Tibial nerve (tissue), 4 donors: ENCODE results near the gene CAMSAP1. TPM values are rescaled to one million over a fixed set of nuclear protein-coding genes. Genes with fewer than 3 reads are reported as not detected.

Source experiments
- DNase-seq, 2 donors: peaks; one replicate each; pipeline ENCODE4 v3.0.0-alpha.2; 2019; ENCODE audit warnings: low spot score in 2 of 2
- H3K27ac ChIP-seq, 4 donors: fragments of 200-600 bp; sonication (generic) in 3 of 4; one replicate each; pipeline ENCODE4 v1.5.1; 2017 to 2019; ENCODE audit warnings: mild to moderate bottlenecking in 1 of 4
- H3K27me3 ChIP-seq, 2 donors: fragments of 200-600 bp; sonication (generic) in 1 of 2; one replicate each; pipeline versions ENCODE4 v1.5.1 to v1.6.0; 2017 to 2019
- H3K36me3 ChIP-seq, 3 donors: fragments of 200-600 bp; sonication (generic); one replicate each; pipeline ENCODE4 v1.5.1; 2018 to 2019
- H3K4me1 ChIP-seq, 4 donors: fragments of 200-600 bp; sonication (generic) in 3 of 4; one replicate each; pipeline ENCODE4 v1.5.1; 2017 to 2019
- H3K4me3 ChIP-seq, 4 donors: fragments of 200-600 bp; sonication (generic) in 3 of 4; one replicate each; pipeline ENCODE4 v1.5.1; 2017 to 2019; ENCODE audit warnings: mild to moderate bottlenecking in 1 of 4, moderate library complexity in 1 of 4
- H3K9me3 ChIP-seq, 4 donors: fragments of 200-600 bp; sonication (generic) in 3 of 4; one replicate each; pipeline ENCODE4 v1.5.1; 2017 to 2019
- EP300 ChIP-seq, 2 donors: sonication (generic); formaldehyde crosslinking; IDR thresholded peaks; one replicate each; pipeline ENCODE4 v1.6.1; 2017; ENCODE audit warnings: antibody characterized with exemption in 2 of 2, mild to moderate bottlenecking in 1 of 2
- POLR2A ChIP-seq, 2 donors: fragments of 450-650 bp; IDR thresholded peaks; one replicate each; pipeline ENCODE4 v1.6.1; 2017; ENCODE audit warnings: antibody characterized with exemption in 2 of 2, mild to moderate bottlenecking in 2 of 2, moderate library complexity in 2 of 2
- WGBS, 2 donors: methylation state at CpG; one replicate each; pipeline ENCODE4 v1.1.5; 2018; 5-methylcytosine and 5-hydroxymethylcytosine counted together
- total RNA-seq, 4 donors: library from RNA; depleted of rRNA; stranded (reverse); fragments of >200 nt; gene quantifications; one replicate each; pipeline ENCODE4 v1.1.0, GENCODE V29; 2016
- TF ChIP-seq, protein P1 (sequence below), 5 experiments: fragments of 200-600 bp in 3 of 5; fragments of 450-650 bp in 2 of 5; sonication (generic) in 3 of 5; IDR thresholded peaks; one replicate each; pipeline ENCODE4 v1.5.1; 2016 to 2019; ENCODE audit warnings: antibody characterized with exemption in 5 of 5, mild to moderate bottlenecking in 3 of 5, moderate library complexity in 2 of 5

Gene CAMSAP1
- total RNA-seq, 4 donors from 2014 or later = 27.6 to 40.8 (median 35.7) TPM

DNA sequence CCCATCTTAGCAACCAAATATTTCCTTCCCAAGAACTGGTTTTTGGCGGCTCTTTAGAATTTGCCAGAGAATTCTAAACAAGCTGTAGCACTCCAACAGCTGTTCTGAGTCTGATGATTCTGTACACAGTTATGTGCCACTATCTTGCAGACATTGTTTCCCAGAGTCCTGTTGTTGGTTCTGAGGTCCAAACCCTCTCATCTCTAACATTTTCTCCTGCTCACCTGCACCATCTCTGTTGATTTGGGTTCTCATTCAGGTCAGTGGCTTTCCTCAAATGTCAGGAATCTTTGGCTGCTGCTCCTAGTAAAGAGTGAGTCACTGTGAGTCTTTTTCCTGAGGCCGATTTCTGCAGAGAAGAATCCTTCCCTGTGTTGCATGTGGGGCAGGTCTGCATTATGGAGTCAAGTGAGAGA, 50.0 kb downstream of the CAMSAP1 start:
- no peak overlapping the region for H3K27ac ChIP-seq
- TF ChIP-seq POLR2A (IDR thresholded peaks at IDR 0.05) (no peak), EP300 (IDR thresholded peaks at IDR 0.05) (no peak)
- TF ChIP-seq, protein P1, sequence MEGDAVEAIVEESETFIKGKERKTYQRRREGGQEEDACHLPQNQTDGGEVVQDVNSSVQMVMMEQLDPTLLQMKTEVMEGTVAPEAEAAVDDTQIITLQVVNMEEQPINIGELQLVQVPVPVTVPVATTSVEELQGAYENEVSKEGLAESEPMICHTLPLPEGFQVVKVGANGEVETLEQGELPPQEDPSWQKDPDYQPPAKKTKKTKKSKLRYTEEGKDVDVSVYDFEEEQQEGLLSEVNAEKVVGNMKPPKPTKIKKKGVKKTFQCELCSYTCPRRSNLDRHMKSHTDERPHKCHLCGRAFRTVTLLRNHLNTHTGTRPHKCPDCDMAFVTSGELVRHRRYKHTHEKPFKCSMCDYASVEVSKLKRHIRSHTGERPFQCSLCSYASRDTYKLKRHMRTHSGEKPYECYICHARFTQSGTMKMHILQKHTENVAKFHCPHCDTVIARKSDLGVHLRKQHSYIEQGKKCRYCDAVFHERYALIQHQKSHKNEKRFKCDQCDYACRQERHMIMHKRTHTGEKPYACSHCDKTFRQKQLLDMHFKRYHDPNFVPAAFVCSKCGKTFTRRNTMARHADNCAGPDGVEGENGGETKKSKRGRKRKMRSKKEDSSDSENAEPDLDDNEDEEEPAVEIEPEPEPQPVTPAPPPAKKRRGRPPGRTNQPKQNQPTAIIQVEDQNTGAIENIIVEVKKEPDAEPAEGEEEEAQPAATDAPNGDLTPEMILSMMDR (IDR thresholded peaks at IDR 0.05) = no peak
- no peak for DNase-seq
- no peak overlapping the region for H3K4me3 ChIP-seq
- H3K9me3 ChIP-seq = no peaks in the 10 kb centered on the region
- no peaks in the 10 kb centered on the region for H3K4me1 ChIP-seq
- H3K27me3 ChIP-seq = no peaks in the 10 kb centered on the region
- peaks cover 0 to 60% (median 0%) of the 10 kb centered on the region in 3 donors for H3K36me3 ChIP-seq
- 91 to 92% methylated on average over 2 of the region's 2 CpGs for WGBS, 2 donors

DNA sequence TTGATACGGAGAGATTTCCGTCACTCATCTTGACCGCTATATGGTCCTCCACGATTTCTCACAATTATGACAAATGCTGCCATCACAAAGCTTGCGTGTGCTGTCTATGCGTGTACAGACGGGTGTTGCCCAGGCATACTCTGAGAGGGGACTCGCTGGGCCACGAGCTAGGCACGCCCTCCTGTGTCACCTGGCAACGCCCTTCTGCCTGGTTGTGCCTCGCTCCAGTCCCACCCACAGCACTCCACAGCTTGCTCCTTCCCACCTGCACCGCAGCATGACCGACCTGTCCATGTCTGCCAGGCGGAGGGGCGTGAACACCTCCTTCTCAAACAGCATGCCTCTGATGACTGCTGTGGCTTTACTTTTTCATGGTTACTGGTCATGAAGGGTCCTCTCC, 55.6 kb downstream of the CAMSAP1 start:
- Histone ChIP-seq H3K36me3 (peaks cover 0 to 80% (median 0%) of the 10 kb centered on the region in 3 donors), H3K27me3 (no peaks in the 10 kb centered on the region), H3K9me3 (no peaks in the 10 kb centered on the region), H3K27ac (no peak overlapping the region), H3K4me3 (no peak overlapping the region), H3K4me1 (no peaks in the 10 kb centered on the region)
- TF ChIP-seq, protein P1 (IDR thresholded peaks at IDR 0.05) = no peak
- no peak for TF ChIP-seq POLR2A (IDR thresholded peaks at IDR 0.05)
- TF ChIP-seq EP300 (IDR thresholded peaks at IDR 0.05) = no peak
- no peak for DNase-seq
- 93 to 97% methylated on average over 16 of the region's 16 CpGs for WGBS, 2 donors

DNA sequence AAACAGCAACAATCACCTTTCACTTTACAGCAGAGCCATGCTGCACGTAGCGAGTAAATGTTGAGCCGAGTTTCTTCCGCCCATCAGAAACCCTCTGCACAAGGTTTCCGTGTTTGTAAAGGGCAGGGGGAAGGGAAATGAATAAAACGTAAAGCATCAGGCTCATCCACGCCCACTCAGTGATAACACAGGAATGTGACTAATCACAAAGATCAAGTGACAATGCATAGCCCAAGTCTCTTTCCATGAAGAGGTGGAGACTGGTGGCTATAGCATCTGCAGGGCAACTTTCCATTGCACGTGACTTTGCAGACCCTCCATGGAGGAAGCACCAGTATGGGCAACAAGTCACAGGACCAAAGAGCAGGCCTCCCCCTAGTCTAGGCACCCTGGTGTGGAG, 56.6 kb downstream of the CAMSAP1 start:
- no peaks in the 10 kb centered on the region for H3K27me3 ChIP-seq
- no peak for TF ChIP-seq POLR2A (IDR thresholded peaks at IDR 0.05)
- TF ChIP-seq, protein P1 (IDR thresholded peaks at IDR 0.05) = no peak
- TF ChIP-seq EP300 (IDR thresholded peaks at IDR 0.05) = no peak
- H3K27ac ChIP-seq = no peak overlapping the region
- no peak for DNase-seq
- no peaks in the 10 kb centered on the region for H3K4me1 ChIP-seq
- peaks cover 0 to 75% (median 0%) of the 10 kb centered on the region in 3 donors for H3K36me3 ChIP-seq
- H3K4me3 ChIP-seq = no peak overlapping the region
- H3K9me3 ChIP-seq = peaks cover 0 to 1% (median under 1%) of the 10 kb centered on the region in 4 donors
- WGBS, 2 donors = 60 to 64% methylated on average over 8 of the region's 8 CpGs

DNA sequence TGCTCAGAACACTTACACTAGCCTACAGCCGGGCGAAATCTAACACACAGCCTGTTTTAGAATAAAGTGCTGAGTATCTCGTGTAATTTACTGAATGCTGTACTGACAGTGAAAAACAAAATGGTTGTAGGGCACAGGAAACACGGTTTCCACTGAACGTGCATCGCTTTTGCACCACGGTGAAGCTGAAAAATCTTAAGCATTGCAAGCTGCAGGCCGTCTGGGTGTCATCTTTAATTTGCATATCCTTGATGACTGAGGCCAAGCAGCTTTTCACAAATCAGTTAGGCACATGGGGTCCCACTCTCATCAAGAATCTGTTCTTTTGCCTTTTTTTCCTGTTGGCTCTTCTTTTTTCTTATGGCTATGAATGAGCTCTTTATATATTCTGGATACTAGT, 58.2 kb downstream of the CAMSAP1 start:
- no peak overlapping the region for H3K27ac ChIP-seq
- 60 to 65% methylated on average over 8 of the region's 8 CpGs for WGBS, 2 donors
- no peaks in the 10 kb centered on the region for H3K27me3 ChIP-seq
- peaks cover 0 to 78% (median 0%) of the 10 kb centered on the region in 3 donors for H3K36me3 ChIP-seq
- peaks cover 0 to 16% (median 8%) of the 10 kb centered on the region in 4 donors for H3K9me3 ChIP-seq
- no peak overlapping the region for H3K4me3 ChIP-seq
- no peak for DNase-seq
- no peaks in the 10 kb centered on the region for H3K4me1 ChIP-seq
- TF ChIP-seq EP300 (IDR thresholded peaks at IDR 0.05) (no peak), POLR2A (IDR thresholded peaks at IDR 0.05) (no peak)
- TF ChIP-seq, protein P1 (IDR thresholded peaks at IDR 0.05) = no peak

DNA sequence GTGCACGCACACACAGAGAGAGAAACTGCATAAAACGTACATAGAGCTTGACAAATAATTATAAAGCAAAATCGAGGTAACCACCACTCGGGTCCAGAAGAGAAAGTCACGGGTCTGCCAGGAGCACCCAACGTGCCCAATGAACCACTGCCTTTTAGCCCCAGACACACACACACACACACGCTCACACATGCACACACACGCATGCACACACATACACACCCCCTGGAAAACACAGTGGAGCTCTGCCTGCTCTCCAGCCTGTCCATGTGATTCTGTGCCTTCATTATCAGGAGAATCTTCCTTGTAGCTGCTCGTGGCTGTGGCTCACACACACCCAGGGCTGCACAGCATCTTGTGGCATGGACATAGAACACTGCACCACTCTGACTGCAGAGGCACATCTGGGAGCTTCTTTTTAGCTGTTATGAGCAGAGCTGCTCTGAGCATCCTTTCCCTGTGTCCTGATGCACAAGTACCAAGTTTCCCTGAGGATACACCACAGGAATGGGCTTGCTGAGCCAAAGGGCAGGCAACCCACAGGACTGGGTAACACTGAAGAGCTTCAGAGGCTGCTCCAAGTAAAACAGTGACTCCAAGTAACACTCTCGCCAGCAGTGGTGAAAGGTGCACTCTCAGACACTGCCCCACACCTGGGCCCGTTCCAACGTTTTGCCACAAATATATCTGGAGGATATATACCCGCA, 58.9 kb downstream of the CAMSAP1 start:
- H3K4me1 ChIP-seq = no peaks in the 10 kb centered on the region
- no peak overlapping the region for H3K27ac ChIP-seq
- H3K36me3 ChIP-seq = peaks cover 0 to 74% (median 0%) of the 10 kb centered on the region in 3 donors
- H3K9me3 ChIP-seq = peaks cover 0 to 19% (median 9%) of the 10 kb centered on the region in 4 donors
- H3K27me3 ChIP-seq = no peaks in the 10 kb centered on the region
- DNase-seq = no peak
- TF ChIP-seq EP300 (IDR thresholded peaks at IDR 0.05) (no peak), POLR2A (IDR thresholded peaks at IDR 0.05) (no peak)
- TF ChIP-seq, protein P1 (IDR thresholded peaks at IDR 0.05) = no peak
- 86% methylated on average over 13 of the region's 13 CpGs for WGBS, 2 donors
- H3K4me3 ChIP-seq = no peak overlapping the region
